GM23248 (cell line): ENCODE measurements around the gene GTF3C6.

Experiments used
- EZH2 ChIP-seq: fragments of 200-600 bp; sonication (generic); IDR thresholded peaks from 2 replicates; pipeline ENCODE4 v1.6.1; 2018; ENCODE audit warnings: antibody characterized with exemption, mild to moderate bottlenecking; ENCODE audit not compliant: insufficient read depth, poor library complexity, severe bottlenecking
- EZH2phosphoT487 ChIP-seq: fragments of 200-600 bp; sonication (generic); IDR thresholded peaks from 2 replicates; pipeline ENCODE4 v1.6.1; 2018; ENCODE audit warnings: antibody characterized with exemption, moderate library complexity, mild to moderate bottlenecking, low read depth; ENCODE audit not compliant: insufficient read depth

- TF ChIP-seq EZH2phosphoT487 (no peak), EZH2 (no peak)
These were observed 24.6 kb upstream of the GTF3C6 start for GRCh38 chr6:110933912-110934311.
